ENCODE measurements around the gene ZNF22.

Gene ZNF22

DNA sequence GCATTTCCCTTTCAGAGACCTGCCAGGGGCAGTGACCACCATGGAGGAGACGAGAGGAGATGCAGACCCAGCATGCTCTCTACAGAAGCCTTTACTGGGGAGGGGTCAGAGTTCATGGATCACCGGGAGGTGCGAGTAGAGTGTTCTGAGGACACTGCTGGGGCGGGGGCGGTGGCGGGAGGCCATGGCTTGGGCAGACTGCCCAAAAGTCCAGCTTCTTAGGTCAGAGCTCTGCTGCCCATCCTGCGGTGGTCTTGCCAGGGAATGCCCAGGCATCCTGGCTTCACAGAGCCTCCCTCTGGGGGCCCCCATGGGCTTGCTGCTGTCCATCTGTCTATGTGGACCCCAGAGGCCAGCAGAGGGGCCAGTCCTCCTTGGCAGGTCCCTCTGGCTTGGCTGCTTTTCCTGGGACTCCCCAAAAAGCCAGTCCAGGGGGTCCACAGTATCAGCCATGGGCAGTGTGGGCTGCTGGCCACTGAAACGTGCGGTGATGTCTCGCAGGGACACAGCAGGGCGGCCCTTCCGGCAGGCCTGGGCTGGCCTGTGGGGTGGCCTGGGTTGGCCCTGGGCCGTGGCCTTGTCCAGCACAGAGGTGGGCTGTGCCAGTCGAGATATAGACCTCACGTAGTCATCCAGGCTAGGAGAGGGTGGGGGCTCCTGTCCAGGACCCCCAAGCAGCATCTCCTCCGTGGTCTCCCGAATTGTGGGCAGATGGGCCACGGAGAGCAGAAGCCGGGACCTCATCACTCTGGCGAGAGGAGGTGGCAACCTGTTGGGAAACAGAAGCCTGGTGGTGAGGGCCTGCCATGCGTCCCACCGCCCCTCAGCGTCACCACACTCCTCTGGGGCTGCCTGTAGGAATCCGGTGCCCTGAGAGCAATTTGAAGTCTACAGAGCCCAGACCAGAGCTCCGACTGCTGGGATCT is 23.2 kb upstream of the ZNF22 start:
- DNase-seq (ENCODE audit: low spot score): peak; percentile 14

DNA sequence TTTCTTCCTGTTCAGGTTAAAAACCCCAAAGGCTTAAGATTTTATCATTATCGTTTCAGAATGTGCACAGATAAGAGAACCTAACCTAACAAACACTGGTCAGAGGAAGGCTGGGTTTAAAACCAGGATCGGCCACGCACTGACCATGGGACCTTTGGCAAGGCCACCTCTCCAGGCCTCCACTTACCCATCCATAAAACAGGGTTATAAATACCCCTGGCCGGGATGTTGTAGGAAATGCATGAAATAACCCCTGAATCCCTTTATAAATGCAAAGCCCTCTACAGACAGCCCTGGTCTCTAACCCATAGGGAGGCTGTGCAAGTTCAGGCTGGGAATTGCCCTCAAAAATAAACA is 22.5 kb upstream of the ZNF22 start:
- no peak for DNase-seq (ENCODE audit: low spot score)

DNA sequence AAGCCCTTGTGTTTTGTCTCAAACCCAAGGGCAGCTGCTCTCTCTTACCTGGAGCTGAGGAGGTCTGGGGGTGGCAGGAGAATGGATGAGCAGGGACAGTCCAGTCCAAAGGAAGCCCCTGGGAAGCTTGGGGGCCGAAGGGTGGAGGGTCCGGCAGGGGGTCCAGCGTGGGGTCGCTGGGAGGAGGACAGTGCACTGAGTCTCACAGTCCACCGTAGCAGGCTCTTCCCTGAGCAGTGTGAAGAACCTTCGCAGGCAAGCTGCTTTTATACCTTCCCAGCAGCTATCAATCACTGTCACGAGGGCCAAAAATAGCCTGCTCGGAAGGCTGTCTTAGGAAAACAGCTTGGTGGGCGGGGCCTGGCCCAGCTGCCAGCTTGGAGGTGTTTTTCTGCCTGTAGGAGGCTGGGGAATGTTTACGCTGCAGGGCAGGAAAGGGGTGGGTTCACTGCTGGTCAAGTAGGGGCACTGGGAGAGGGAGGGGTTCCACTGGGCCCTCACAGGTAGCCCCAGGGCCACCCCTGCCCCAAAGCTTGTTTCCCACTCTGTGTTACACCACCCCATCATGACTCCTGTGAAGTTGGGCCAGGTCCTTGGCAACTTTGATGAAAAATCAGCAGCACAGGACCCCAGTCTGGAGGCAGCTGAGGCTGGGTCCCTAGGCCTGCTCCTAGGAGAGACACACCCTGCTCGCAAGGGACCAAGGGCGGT is 22.0 kb upstream of the ZNF22 start, which contains the start of gene DEPP1:
Gene DEPP1, minus strand, starts transcription at position 240 of the 711 bp plus-strand sequence. CDS start 779 bp downstream, outside the sequence.
- peak; percentile 97 for DNase-seq (ENCODE audit: low spot score)

DNA sequence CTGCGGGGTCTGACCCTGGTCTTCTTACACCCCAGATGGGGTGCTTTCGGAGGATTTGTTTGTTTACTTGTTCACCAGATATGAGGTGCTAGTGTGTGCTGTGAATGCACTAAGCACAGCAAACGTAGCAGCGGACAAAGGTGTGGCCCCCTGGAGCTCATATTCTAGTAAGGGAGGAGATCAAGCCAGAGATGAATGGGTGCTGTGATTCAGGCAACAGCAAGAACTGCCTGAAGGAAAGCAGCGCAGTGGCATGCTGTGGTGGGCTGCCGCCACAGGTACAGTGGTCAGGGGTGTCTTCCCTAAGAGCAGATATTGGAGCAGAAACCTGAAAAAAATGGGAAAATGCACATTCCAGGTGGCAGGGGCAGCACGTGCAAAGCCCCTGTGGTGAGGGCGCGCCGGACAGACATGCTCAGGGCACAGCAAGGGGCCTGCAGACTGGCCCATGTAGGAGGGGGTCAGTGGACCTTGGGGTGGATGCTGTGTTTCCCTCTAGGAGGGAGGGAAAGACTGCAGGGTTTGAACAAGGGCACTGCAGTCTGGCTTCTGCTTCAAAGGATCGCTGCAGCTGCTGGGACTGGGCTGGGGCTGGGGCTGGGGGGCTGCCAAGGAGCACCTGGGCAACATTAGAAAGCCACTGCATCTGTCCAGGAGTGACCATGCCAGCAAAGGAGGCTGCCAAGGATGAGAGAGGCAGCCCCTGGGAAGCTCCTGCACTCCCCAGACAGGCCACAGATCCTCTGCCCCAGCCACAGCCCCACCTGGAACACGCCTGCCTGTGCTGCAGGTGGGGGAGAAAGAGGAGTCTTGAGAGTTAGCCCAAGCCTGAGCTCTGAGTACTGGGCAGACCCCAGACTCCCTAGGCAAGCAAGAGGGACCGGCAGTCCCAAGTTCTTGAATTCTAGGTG is 21.2 kb upstream of the ZNF22 start:
- DNase-seq (ENCODE audit: low spot score): peak; percentile 26

DNA sequence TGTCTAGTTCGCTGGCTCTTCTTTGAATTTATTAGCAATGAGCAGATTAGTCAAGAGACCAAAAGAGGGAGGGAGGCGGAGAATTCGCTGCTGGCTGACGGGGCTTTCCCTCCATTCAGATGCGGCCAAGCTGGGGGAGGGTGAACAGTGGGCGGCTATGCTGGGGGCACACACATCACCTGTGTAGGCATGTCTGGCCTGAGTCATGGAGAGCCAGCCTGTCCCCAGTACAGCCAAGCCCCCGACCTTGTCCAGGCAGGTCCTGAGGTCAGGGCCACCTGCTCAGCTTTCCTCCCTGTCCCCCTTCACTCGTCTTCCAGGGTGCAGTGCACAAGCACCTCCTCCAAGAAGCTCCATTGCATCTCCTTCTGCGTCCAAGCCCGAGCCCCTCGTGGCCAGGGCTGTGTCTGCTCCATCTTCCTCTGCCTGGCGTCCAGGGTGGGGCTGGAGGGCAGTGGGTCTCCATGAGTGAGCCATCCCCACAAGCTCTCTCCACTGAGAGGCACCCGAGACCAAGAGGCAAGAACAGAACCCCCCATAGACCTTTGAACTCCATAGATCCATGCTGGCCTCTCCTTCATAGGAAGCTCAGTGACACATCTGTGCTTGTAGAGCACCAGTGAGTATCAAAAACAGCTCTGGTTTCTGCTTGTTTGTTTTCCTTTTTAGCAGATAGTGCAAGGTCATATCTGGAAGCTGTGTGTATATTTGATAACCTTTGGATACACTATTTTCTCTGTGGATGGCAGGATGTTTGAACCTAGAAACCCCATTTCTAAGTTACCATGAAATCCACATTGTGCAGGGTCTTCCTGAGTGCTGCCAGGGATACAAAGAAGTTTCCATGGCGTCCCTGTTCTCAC is 20.2 kb upstream of the ZNF22 start:
- DNase-seq (ENCODE audit: low spot score): peak; percentile 71

DNA sequence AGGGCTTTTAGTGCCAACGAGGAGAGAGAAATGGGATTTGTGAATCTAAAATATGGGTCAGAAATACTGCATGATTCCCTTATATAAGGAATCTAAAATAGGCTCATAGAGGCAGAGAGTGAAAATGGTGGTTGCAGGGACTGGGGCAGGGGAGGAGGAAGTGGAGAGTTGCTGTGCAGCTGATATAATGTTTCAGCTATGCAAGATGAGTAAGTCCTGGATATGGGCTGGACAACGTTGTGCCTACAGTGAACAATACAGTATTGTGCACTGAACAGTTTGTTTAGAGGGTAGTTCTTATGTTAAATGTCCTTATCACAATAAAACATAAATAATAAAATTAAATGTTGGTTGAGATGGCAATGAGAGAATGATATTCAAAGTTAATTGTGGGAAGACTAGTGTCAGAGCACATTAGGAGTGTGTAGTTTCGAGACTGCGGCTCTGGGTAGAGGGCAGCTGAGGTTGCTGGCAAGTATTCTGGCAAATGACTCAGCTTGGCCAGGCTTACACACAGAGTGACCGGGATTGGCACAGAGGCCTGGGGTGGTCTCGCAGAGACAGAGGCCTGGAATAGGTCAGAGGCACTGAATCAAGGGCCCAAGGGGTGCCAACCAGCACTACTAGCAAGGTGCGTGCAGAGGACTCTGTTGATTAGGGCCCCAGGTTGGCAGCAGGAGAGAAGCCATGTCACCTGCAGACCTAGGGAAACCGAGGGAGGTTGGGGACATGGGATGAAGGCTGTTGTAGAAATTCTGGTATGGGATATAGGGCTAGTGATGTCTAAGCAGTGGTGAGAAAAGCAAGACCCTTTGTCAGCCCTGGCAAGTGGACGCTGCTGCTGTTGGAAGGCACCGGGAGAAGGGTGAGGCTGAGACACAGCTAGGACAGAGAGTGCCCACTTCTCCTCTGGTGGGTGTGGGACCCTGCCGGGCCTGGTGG is 19.3 kb upstream of the ZNF22 start:
- DNase-seq (ENCODE audit: low spot score): peak; percentile 93

DNA sequence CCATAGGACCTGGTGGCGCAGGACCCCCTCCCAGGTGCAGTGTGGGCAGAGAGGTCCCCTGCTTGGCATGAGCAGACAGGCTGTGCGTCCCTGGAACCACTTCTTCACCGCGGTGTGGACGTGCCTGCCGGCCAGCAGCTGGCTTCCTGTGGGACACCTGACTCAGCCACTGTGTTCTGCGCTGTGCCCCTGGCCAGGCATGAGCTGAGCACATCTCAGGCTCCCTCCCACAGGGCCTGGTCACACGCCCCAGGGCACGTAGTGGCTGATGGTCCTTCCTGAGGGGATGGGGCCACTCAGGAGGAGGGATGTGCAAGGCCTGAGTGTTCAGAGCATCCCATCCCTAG is 18.6 kb upstream of the ZNF22 start:
- peak; percentile 65 for DNase-seq (ENCODE audit: low spot score)

DNA sequence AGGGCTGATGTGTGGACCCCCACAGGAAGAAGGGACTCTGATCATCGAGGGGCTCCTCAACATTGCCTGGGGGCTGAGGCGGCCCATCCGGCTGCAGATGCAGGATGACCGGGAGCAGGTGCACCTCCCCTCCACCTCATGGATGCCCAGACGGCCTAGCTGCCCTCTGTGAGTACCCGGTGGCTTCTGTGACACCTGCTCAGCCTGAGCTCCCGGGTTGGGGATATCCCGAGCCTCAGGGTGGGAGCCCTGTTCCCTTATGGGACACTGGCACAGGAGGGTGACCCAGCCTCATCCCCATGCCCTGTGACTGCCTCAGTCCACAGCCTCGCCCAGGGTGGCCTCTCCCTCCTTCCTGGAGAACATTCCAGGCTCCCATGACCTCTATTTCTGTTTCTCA is 18.2 kb upstream of the ZNF22 start:
- DNase-seq (ENCODE audit: low spot score): no peak

DNA sequence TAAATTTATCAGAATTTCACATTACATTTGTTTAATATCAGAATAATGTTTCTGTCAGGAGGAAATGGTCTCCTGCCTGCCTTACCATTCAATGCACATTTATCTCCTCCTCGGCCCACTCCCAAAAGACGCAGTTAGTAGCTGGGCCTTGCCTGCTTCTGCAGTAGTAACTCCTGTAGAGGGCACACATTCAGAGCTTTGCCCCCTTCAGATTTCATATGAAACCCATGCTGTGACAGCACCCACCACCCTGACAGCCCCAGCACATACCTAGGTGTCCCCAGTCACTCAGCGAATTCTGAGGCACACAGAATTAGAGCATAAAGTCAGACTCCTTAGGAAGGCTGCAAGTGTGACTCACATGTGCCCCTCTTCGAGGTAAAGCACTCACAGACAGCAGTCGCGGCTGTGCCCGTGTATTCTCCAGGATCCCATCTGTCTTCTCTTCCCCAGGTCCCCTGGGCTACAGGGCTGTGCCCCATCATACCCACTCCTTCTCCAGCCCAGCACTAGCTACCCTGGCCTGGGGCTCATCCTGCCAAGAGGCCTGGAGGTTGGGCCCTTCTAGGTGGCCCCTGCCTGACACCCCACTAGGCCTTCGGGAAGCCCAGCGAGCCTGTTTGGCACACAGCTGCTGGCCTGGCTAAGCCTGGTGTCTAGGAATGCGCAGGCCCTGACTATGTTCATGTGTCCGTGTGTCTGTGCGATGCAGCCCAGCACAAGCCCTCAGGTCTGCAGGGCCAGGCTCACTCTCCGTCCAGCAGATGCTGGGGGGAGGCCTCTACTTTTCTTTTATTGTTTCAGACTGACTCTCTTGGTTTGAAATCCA is 17.4 kb upstream of the ZNF22 start:
- DNase-seq (ENCODE audit: low spot score): no peak

DNA sequence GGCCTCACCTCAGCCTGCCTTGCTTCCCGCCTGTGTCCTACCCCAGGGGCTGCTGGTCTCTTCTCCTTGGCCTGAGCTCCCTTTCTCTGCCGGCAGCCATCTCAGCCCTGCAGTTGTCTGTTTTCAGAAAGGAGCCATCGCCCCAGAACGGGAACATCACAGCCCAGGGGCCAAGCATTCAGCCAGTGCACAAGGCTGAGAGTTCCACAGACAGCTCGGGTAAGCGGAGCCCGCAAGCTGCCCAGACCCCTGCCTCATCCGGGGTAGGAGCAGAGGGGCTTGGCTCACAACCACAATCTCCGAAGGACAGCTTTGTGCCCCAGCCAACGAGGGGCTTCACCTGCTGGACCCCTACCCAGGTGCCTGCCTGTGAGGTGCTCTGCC is 16.8 kb upstream of the ZNF22 start:
- DNase-seq (ENCODE audit: low spot score): no peak

DNA sequence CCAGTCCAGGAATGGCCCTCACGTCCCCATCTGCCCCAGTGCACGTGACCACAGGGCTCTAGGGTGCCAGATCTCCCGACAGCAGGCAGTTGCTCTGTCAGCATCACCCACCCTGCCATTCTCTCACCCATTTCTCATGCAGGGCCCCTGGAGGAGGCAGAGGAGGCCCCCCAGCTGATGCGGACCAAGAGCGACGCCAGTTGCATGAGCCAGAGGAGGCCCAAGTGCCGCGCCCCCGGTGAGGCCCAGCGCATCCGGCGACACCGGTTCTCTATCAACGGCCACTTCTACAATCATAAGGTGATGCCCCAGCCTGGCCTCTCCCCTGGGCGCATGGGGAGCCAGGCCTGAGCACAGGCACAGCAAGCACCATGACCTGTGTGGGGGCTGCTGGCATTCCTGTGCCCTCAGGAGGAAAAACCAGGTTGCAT is 16.0 kb upstream of the ZNF22 start:
- DNase-seq (ENCODE audit: low spot score): no peak

DNA sequence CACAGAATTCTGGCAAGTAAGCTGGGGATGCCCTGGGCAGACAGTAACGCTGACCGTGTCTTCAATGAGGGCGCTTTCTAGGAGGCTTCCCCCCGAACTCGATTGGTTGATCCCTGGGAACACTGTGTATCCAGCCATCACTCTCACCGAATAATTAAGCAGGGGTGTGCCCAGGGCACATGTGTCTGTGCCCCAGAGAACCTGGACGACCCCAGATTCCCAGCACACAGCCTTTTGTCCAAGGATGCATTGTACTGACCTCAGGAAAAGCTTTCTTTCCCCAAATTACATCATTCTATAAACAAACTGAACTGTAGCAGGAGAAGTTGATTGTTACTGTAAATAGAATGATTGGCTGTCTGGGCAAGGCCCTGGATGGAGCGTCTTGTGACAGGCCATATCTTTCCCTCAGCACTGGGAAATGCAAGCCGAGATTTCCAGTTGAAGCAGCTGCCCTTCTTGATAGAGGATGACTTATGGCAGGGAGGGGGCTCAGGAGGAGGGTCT is 15.5 kb upstream of the ZNF22 start:
- DNase-seq (ENCODE audit: low spot score): no peak

DNA sequence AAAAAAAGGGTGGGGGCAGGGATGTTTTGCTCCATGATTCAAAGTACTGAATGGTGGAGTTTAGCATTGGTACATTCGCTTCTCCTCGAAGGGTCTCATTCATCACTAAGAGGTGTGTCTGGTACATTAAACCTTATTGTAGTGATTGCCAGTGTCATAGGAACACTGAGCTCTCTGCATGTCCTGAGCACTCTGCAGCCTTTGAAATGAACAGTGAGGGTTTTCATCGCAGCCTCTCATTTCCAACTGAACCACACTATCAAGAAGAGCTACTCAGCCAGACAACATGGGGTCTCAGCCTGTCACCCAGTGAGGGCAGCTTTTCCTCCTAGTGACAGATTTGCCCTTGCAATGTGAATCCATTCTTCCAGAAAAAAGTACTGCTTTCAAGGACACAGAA is 14.5 kb upstream of the ZNF22 start:
- no peak for DNase-seq (ENCODE audit: low spot score)

DNA sequence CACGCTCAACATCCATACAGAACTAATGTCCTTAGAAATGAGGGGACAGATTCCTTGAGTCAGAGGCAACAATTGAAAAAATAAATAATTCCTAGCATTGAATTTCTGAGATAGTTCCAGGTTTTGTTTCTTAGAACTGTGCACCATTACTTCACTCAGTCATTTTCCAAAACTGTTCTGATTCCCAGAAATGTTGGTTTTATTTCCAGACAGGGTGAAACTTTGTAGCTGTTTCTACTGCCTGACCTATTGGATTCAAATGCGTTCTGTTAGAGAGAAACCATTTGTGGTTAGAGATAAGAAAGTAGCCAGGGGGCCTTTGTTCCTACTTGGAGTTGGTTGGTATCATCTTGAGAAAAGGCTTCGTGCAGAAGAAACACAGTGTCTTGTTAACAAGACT is 14.1 kb upstream of the ZNF22 start:
- DNase-seq (ENCODE audit: low spot score): no peak

DNA sequence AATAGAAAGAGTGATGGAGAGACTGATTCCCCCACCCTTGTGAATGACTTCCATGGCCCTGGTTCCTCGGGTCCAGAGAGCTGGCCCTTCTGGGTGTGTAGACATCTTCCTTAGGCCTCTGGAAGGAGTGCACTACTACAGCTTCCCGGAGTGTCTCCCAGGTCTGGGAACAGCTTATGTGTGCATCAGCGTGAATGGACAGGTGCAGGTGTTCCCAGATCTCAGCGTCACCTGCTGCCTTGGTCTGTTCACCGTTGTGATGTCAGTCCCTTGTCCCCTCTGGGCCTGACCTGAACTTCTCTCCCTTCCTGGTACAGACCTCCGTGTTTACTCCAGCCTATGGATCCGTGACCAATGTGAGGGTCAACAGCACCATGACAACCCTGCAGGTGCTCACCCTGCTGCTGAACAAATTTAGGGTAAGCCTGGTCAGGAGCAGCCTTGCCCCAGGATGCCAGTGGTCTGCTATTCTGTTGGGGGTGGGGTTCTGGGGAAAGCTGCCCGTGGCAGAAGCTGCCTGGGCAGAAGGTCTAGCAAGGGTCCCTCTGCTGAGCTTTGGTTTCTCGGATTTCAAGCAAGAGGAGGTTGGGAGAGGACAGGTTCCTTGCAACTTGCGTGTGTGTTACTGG is 11.7 kb upstream of the ZNF22 start:
- DNase-seq (ENCODE audit: low spot score): no peak

DNA sequence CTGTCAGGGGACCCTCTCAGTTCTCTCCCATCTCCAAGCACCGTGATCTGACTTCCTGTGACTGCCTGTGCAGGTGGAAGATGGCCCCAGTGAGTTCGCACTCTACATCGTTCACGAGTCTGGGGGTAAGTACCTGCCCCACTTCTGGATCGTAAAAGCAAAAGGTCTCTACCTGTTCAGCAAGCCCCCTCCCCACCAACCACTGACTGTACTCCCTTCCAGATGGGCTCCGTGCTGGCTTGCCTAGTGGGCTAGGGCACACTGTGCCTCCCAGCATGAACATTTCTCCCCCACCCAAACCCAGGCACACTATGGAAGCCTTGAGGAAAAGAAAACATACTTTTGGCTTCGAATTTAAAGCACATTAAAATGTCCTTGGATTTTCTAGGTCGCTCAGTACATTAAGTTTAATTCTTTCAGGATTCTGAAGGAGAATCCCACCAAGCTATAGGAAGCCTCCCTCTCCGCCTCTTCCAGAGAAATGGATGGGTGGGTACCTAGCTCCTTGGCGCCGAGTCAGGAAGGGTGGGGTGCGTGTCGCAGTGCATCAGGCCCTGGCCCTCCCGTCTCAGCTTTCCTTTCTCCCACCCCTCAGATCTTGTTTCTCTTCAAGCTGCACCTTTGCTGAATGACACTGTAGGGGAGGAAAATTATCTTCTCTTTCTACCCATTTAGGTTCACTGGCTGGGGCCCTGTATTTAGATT is 11.0 kb upstream of the ZNF22 start:
- no peak for DNase-seq (ENCODE audit: low spot score)

DNA sequence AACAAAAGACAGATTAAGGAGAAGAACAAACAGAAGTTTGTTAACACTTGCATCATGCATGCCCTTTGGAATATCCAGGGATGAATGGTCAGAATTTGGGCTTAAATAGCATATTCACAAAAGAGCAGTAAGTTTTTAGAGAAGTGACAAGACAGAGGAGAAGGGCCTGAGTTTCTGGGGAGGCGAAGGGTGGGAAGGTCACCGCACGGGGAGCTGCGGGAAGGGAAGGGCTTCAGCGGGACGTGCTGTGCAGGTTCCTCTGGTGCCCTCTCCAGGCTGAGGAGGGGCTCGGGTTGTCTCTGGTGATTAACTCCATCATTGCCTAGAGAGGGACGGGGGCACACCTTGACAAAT is 10.4 kb upstream of the ZNF22 start:
- no peak for DNase-seq (ENCODE audit: low spot score)

DNA sequence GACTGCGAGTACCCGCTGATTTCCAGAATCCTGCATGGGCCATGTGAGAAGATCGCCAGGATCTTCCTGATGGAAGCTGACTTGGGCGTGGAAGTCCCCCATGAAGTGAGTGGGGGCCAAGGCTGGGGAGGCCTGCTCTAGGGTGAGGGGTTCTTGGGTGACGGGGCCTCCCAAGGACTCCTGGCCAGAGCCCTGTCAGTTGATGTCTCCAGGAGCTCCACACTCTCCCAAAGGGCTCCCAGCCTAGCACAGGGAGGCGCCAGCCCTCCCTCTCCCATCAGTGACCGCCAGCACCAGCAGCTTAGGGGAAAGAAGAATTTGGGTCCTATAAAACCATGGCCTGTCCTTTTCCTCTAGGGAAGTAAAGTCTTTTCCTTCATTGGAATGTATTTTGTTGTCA is 9.8 kb upstream of the ZNF22 start:
- no peak for DNase-seq (ENCODE audit: low spot score)

All from kidney tubule cell (primary cell).